Psoas muscle (tissue), 8 donors: Measurements from ENCODE around the gene MUL1. TPM values are rescaled to one million over a fixed set of nuclear protein-coding genes. Genes with fewer than 3 reads are reported as not detected.

ENCODE experiments used
- ATAC-seq, 4 donors: fragments of 200-7000 bp; cut with Tn5 transposase; one replicate each; pipeline ENCODE4 v1.9.1; 2020; ENCODE audit warnings: moderate library complexity in 3 of 4, mild to moderate bottlenecking in 2 of 4
- DNase-seq, 2 donors: peaks; one replicate each; pipeline ENCODE4 v3.0.0-alpha.2; 2020
- H3K27ac ChIP-seq: fragments of 200-600 bp; one replicate; pipeline ENCODE4 v1.8.0; 2022
- H3K27me3 ChIP-seq, 3 donors: fragments of 200-600 bp in 1 of 3; one replicate each; pipeline versions ENCODE4 v1.6.1 to v1.8.0; 2013 to 2022; ENCODE audit warnings: low read length in 2 of 3, mild to moderate bottlenecking in 2 of 3, moderate library complexity in 1 of 3; ENCODE audit not compliant: insufficient read depth in 3 of 3
- H3K36me3 ChIP-seq, 2 donors: fragments of 200-600 bp in 1 of 2; one replicate each; pipeline versions ENCODE4 v1.6.1 to v1.8.0; 2013 to 2022; ENCODE audit warnings: low read depth in 1 of 2, mild to moderate bottlenecking in 1 of 2, moderate library complexity in 1 of 2; ENCODE audit not compliant: insufficient read depth in 1 of 2
- H3K4me1 ChIP-seq: fragments of 200-600 bp; one replicate; pipeline ENCODE4 v1.8.0; 2022
- H3K4me3 ChIP-seq: fragments of 200-600 bp; one replicate; pipeline ENCODE4 v1.8.0; 2022; ENCODE audit warnings: mild to moderate bottlenecking
- H3K9me3 ChIP-seq: fragments of 200-600 bp; one replicate; pipeline ENCODE4 v1.8.0; 2022
- CTCF ChIP-seq: fragments of 200-600 bp; IDR thresholded peaks from one replicate; pipeline ENCODE4 v1.8.0; 2022; ENCODE audit warnings: antibody characterized with exemption
- WGBS, 3 donors: extraction: QIAGEN DNeasy Blood & Tissue Kit; methylation state at CpG; one replicate each; pipeline versions ENCODE4 v1.1.6 to v1.1.7; 2013; 5-methylcytosine and 5-hydroxymethylcytosine counted together
- intact Hi-C, 2 donors: fragments of 100-400 bp; cut with DNase I; formaldehyde crosslinking; loops; one replicate each; pipeline versions ENCODE4 v1.11.0 to v1.14.2; 2022
- long read RNA-seq, 2 donors: library from polyadenylated mRNA; unstranded; transcript quantifications; one replicate each; pipeline ENCODE4 v2.0.0, GENCODE V29; 2021
- polyA plus RNA-seq, 3 donors: library from polyadenylated mRNA; stranded (reverse); fragments of 200-250 nt; gene quantifications; one replicate each; pipeline ENCODE4 v1.2.3, GENCODE V29; 2013
- total RNA-seq, 4 donors: library from RNA; stranded (reverse); fragmentation: NEBNext Ultra II Directional in 2 of 4; extraction: Animal tissue kit (Norgen Biotek cat#: 25700) in 2 of 4; gene quantifications; one replicate each; pipeline versions ENCODE4 v1.2.1 to v1.2.4, GENCODE V29; 2021 to 2023
- donor health status: healthy with polysubstance abuse.
- donor health status: DM: no; HTN: no; CAD: no; lungs with moderate emphysema.
- donor health status: Bipolar disorder and iron deficiency.
- donor health status: healthy.
- donor health status: DM: yes; HTN: yes; CAD: no.
- donor health status: DM: no; HTN: no; CAD: no.
- donor health status: DM: no; HTN: no; CAD: no.
- donor health status: DM: yes; HTN: yes; CAD: no.

MUL1 gene
- total RNA-seq (10 to 100 TPM; 23.0 to 43.1 (median 33.3) TPM), polyA plus RNA-seq (10 to 100 TPM; 27.8 to 48.0 (median 45.0) TPM)
- long read RNA-seq, donor 1, transcript MUL1-201 (4 exons, 2,438 nt): major isoform, 27 of 29 reads
- long read RNA-seq, donor 1, partial matches to known transcripts: 0 of 29 reads
- long read RNA-seq, donor 1, other reads (novel, unspliced or antisense): 2 of 29 reads
- long read RNA-seq, donor 2, transcript MUL1-201 (4 exons, 2,438 nt): major isoform, 133 of 149 reads
- long read RNA-seq, donor 2, partial matches to known transcripts: 2 of 149 reads
- long read RNA-seq, donor 2, other reads (novel, unspliced or antisense): 14 of 149 reads

GRCh38 chr1:20507564-20508410 is at the start of gene MUL1:
Gene MUL1 (minus strand): TSS chr1:20508151. CDS start chr1:20508024, 127 bp downstream.
- intact Hi-C loops: no loop called here
- Histone ChIP-seq H3K4me3 (peak within 1 kb of the TSS; percentile 79), H3K36me3 (peaks cover 3 to 22% of the 10 kb centered on the region in 2 donors), H3K27ac (peak within 1 kb of the TSS; percentile 91), H3K27me3 (peaks cover 0 to 3% (median 0%) of the 10 kb centered on the region in 3 donors), H3K9me3 (no peaks in the 10 kb centered on the region), H3K4me1 (peaks cover 35% of the 10 kb centered on the region)
- ATAC-seq (peak; percentile 98 to 99 (median 98)), DNase-seq (peak; percentile 98)
- TF ChIP-seq CTCF: no peak
- WGBS, 3 donors: 0% methylated on average over 51 to 58 of the region's 58 CpGs

- Histone ChIP-seq H3K9me3 (no peaks in the 10 kb centered on the region), H3K27ac (no peak overlapping the region), H3K36me3 (no peaks in the 10 kb centered on the region), H3K4me3 (no peak overlapping the region), H3K27me3 (peaks cover 2 to 47% (median 7%) of the 10 kb centered on the region in 3 donors), H3K4me1 (peaks cover 7% of the 10 kb centered on the region)
- no peak for TF ChIP-seq CTCF
- intact Hi-C loops: no loop called here
- DNase-seq: no peak
- no peak for ATAC-seq
- WGBS, 3 donors: 75 to 87% (median 75%) methylated on average over 4 of the region's 4 CpGs
Observed at GRCh38 chr1:20555758-20556120, 47.8 kb upstream of the MUL1 start.

GRCh38 chr1:20555025-20555757 is 47.2 kb upstream of the MUL1 start:
- no peaks in the 10 kb centered on the region for H3K36me3 ChIP-seq
- no peak overlapping the region for H3K4me3 ChIP-seq
- DNase-seq: no peak
- no peak for TF ChIP-seq CTCF
- H3K27ac ChIP-seq: no peak overlapping the region
- ATAC-seq: no peak
- no peaks in the 10 kb centered on the region for H3K9me3 ChIP-seq
- 35 to 59% (median 50%) methylated on average over 7 of the region's 7 CpGs for WGBS, 3 donors
- H3K4me1 ChIP-seq: peaks cover 7% of the 10 kb centered on the region
- peaks cover 2 to 48% (median 7%) of the 10 kb centered on the region in 3 donors for H3K27me3 ChIP-seq
- intact Hi-C loops: no loop called here

GRCh38 chr1:20552728-20553445 is 44.9 kb upstream of the MUL1 start:
- H3K4me3 ChIP-seq: peak overlapping the region; percentile 52
- WGBS, 3 donors: 1% methylated on average over 80 to 82 of the region's 82 CpGs
- intact Hi-C loops: no loop called here
- TF ChIP-seq CTCF: no peak
- H3K9me3 ChIP-seq: no peaks in the 10 kb centered on the region
- ATAC-seq (peak; percentile 20 to 52 (median 42)), DNase-seq (peak in 1 of 2 donors; percentile 53)
- H3K4me1 ChIP-seq: peaks cover 7% of the 10 kb centered on the region
- no peak overlapping the region for H3K27ac ChIP-seq
- H3K36me3 ChIP-seq: no peaks in the 10 kb centered on the region
- peaks cover 2 to 68% (median 7%) of the 10 kb centered on the region in 3 donors for H3K27me3 ChIP-seq
